IMR-90 (cell line): Measurements from ENCODE around the gene TPH1. TPM values are rescaled to one million over a fixed set of nuclear protein-coding genes. Genes with fewer than 3 reads are reported as not detected.

Source experiments
- ATAC-seq: fragments of 200-7000 bp; cut with Tn5 transposase; 2 replicates; pipeline ENCODE4 v1.9.1; 2020; ENCODE audit warnings: low read depth, mild to moderate bottlenecking, moderate library complexity
- BruUV-seq: library from RNA; stranded (reverse); fragments of 400-500 nt; replicated peaks from 2 replicates; lab custom pipeline; 2021; lab: Mats Ljungman, UMichigan
- CTCF ChIA-PET: fragments of 300-600 bp; formaldehyde crosslinking; extraction: SDS; loops from one replicate; lab custom pipeline; 2021; ENCODE audit warnings: antibody characterized with exemption; lab: Yijun Ruan, JAX
- POLR2A ChIA-PET: fragments of 300-600 bp; sonication (Branson Sonifier 250); formaldehyde crosslinking; loops from one replicate; lab custom pipeline; 2022; ENCODE audit warnings: antibody characterized with exemption; ENCODE audit not compliant: unreplicated experiment; lab: Charles Lee
- DNase-seq: peaks from one replicate; pipeline ENCODE4 v3.0.0; 2013
- H2AFZ ChIP-seq: replicated peaks from 2 replicates; pipeline ENCODE3; 2013; ENCODE audit warnings: low read length, mild to moderate bottlenecking; ENCODE audit not compliant: poor library complexity
- H2AK5ac ChIP-seq: 2 replicates; pipeline ENCODE4 v1.6.1; 2013; ENCODE audit warnings: low read depth, low read length, inconsistent platforms
- H2AK9ac ChIP-seq: replicated peaks from 2 replicates; pipeline ENCODE3; 2013; ENCODE audit warnings: mild to moderate bottlenecking, low read depth, low read length, moderate library complexity; ENCODE audit not compliant: poor library complexity
- H2BK120ac ChIP-seq: 2 replicates; pipeline ENCODE4 v1.6.1; 2013; ENCODE audit warnings: low read depth, low read length, inconsistent platforms
- H2BK15ac ChIP-seq: 3 replicates; pipeline ENCODE4 v1.6.1; 2013; ENCODE audit warnings: low read depth, low read length, inconsistent platforms
- H2BK20ac ChIP-seq: 2 replicates; pipeline ENCODE4 v1.6.1; 2013; ENCODE audit warnings: low read depth, mild to moderate bottlenecking, inconsistent platforms, low read length, moderate library complexity
- H2BK5ac ChIP-seq: 2 replicates; pipeline ENCODE4 v1.6.1; 2013; ENCODE audit warnings: mild to moderate bottlenecking, low read depth, low read length, inconsistent platforms; ENCODE audit not compliant: poor library complexity, severe bottlenecking
- H3K14ac ChIP-seq: replicated peaks from 2 replicates; pipeline ENCODE4 v1.6.1; 2013; ENCODE audit warnings: low read depth, low read length, inconsistent platforms
- H3K18ac ChIP-seq: 2 replicates; pipeline ENCODE4 v1.6.1; 2013; ENCODE audit warnings: low read depth, low read length, control low read depth
- H3K23ac ChIP-seq: 2 replicates; pipeline ENCODE4 v1.6.1; 2013; ENCODE audit warnings: low read depth, low read length, inconsistent platforms
- H3K27ac ChIP-seq: 2 replicates; pipeline ENCODE4 v1.5.1; 2013; ENCODE audit warnings: mild to moderate bottlenecking, control low read depth, low read length; ENCODE audit not compliant: insufficient read depth
- H3K27me3 ChIP-seq: 2 replicates; pipeline ENCODE4 v1.6.1; 2013; ENCODE audit warnings: low read length; ENCODE audit not compliant: control insufficient read depth, insufficient read depth
- H3K36me3 ChIP-seq: 2 replicates; pipeline ENCODE4 v1.6.1; 2013; ENCODE audit warnings: low read length, mixed read lengths; ENCODE audit not compliant: control insufficient read depth, insufficient read depth
- H3K4ac ChIP-seq: 2 replicates; pipeline ENCODE4 v1.6.1; 2013; ENCODE audit warnings: low read depth, low read length, inconsistent platforms
- H3K4me1 ChIP-seq: 2 replicates; pipeline ENCODE4 v1.6.1; 2013; ENCODE audit warnings: low read length, mixed read lengths; ENCODE audit not compliant: control insufficient read depth, insufficient read depth
- H3K4me2 ChIP-seq: 2 replicates; pipeline ENCODE4 v1.6.1; 2013; ENCODE audit warnings: low read depth, mild to moderate bottlenecking, control low read depth, low read length, moderate library complexity
- H3K4me3 ChIP-seq: 2 replicates; pipeline ENCODE4 v1.5.1; 2013; ENCODE audit warnings: low read depth, mild to moderate bottlenecking, control low read depth, low read length, moderate library complexity; ENCODE audit not compliant: insufficient read depth
- H3K56ac ChIP-seq: 2 replicates; pipeline ENCODE4 v1.6.1; 2013; ENCODE audit warnings: low read length, inconsistent platforms; ENCODE audit not compliant: insufficient read depth; ENCODE audit errors: extremely low read depth
- H3K79me1 ChIP-seq, 2 experiments: 2 replicates each; pipeline ENCODE4 v1.6.1; 2013; ENCODE audit warnings: low read length in 2 of 2, inconsistent platforms in 1 of 2, low read depth in 1 of 2
- H3K9ac ChIP-seq: 2 replicates; pipeline ENCODE4 v1.6.1; 2013; ENCODE audit warnings: low read depth, low read length, control low read depth
- H3K9me1 ChIP-seq: 2 replicates; pipeline ENCODE4 v1.6.1; 2013; ENCODE audit warnings: low read length, inconsistent platforms; ENCODE audit not compliant: insufficient read depth
- H3K9me3 ChIP-seq: 2 replicates; pipeline ENCODE4 v1.6.1; 2013; ENCODE audit warnings: low read length; ENCODE audit not compliant: control insufficient read depth, insufficient read depth
- H4K20me1 ChIP-seq: 2 replicates; pipeline ENCODE4 v1.6.1; 2013; ENCODE audit warnings: low read length, inconsistent platforms; ENCODE audit not compliant: insufficient read depth
- H4K5ac ChIP-seq: 2 replicates; pipeline ENCODE4 v1.6.1; 2013; ENCODE audit warnings: mild to moderate bottlenecking, low read depth, low read length, control low read depth
- H4K8ac ChIP-seq, 2 experiments: 2 replicates each; pipeline ENCODE4 v1.6.1; 2013; ENCODE audit warnings: low read depth in 2 of 2, low read length in 2 of 2, control low read depth in 1 of 2, inconsistent platforms in 1 of 2
- H4K91ac ChIP-seq: 2 replicates; pipeline ENCODE4 v1.6.1; 2013; ENCODE audit warnings: low read depth, low read length, inconsistent platforms; ENCODE audit not compliant: insufficient read depth
- CEBPB ChIP-seq: IDR thresholded peaks from 2 replicates; pipeline ENCODE4 v1.6.1; 2012; ENCODE audit warnings: low read depth, low read length, improper control_type of control experiment
- MAFK ChIP-seq: IDR thresholded peaks from 2 replicates; pipeline ENCODE4 v1.6.1; 2012; ENCODE audit warnings: low read depth, low read length, improper control_type of control experiment
- RAD21 ChIP-seq: IDR thresholded peaks from 2 replicates; pipeline ENCODE4 v1.6.1; 2012; ENCODE audit warnings: low read length, improper control_type of control experiment
- WGBS, 2 experiments: methylation state at CpG; one replicate each; pipeline versions ENCODE4 v1.1.5 to v1.1.7; 2013; ENCODE audit warnings: missing lambda C conversion rate in 2 of 2; ENCODE audit not compliant: insufficient read length in 1 of 2; ENCODE audit errors: extremely low coverage in 2 of 2; 5-methylcytosine and 5-hydroxymethylcytosine counted together
- dilution Hi-C: fragments of 300-500 bp; cut with HindIII; formaldehyde crosslinking; loops from one replicate; pipeline ENCODE4 v1.14.3; 2018; ENCODE audit warnings: low sequenced_read_pairs; ENCODE audit not compliant: unreplicated experiment
- in situ Hi-C: fragments of 300-500 bp; cut with MboI; formaldehyde crosslinking; loops from 3 replicates; pipeline ENCODE4 v1.14.3; 2019; ENCODE audit warnings: low sequenced_read_pairs, inconsistent platforms, mixed read lengths
- intact Hi-C: fragments of 100-400 bp; cut with micrococcal nuclease; formaldehyde crosslinking; loops from 2 replicates; pipeline ENCODE4 v1.10.0; 2022
- polyA plus RNA-seq, 3 experiments: library from polyadenylated mRNA; depleted of rRNA; stranded (reverse); fragments of >200 nt; gene quantifications; 2 replicates each; pipeline ENCODE4 v1.2.3, GENCODE V29; 2012; ENCODE audit warnings: low replicate concordance in 1 of 3
- total RNA-seq: library from RNA; depleted of rRNA; stranded (reverse); fragments of >200 nt; gene quantifications from 2 replicates; pipeline ENCODE4 v1.2.3, GENCODE V29; 2012

TPH1 gene
- total and polyA plus RNA-seq, 2 of the 4 experiments (the other 2 are of a cell fraction): under 0.01 to 0.07 TPM

- no peak overlapping the region for H2AK5ac ChIP-seq
- no peak overlapping the region for H3K18ac ChIP-seq
- no peak overlapping the region for H3K56ac ChIP-seq
- 83% methylated on average over 1 of the region's 3 CpGs; no CpG with 5 or more reads in 1 of the 2 experiments for WGBS, 2 experiments
- H4K5ac ChIP-seq: no peak overlapping the region
- no peak overlapping the region for H4K8ac ChIP-seq
- H2BK120ac ChIP-seq: no peak overlapping the region
- DNase-seq (no peak), ATAC-seq (no peak)
- no peak overlapping the region for H2AK9ac ChIP-seq
- no peak overlapping the region for H3K23ac ChIP-seq
- no peaks in the 10 kb centered on the region for H3K79me1 ChIP-seq
- POLR2A ChIA-PET: no interaction called here
- CTCF ChIA-PET: interaction anchor here (1.5 kb wide), 1 partner anchor 17 kb away, joined by 5 read pairs; the partner anchor contains the start of gene SAAL1
- no peak overlapping the region for H3K14ac ChIP-seq
- no peak overlapping the region for H2BK5ac ChIP-seq
- no peak overlapping the region for H2AFZ ChIP-seq
- in situ Hi-C loops (no loop called here), dilution Hi-C loops (no loop called here), intact Hi-C loops (no loop called here)
- BruUV-seq: no TSS peak
- no peak overlapping the region for H2BK15ac ChIP-seq
- no peak overlapping the region for H3K4me3 ChIP-seq
- H2BK20ac ChIP-seq: no peak overlapping the region
- no peak overlapping the region for H4K91ac ChIP-seq
- no peaks in the 10 kb centered on the region for H3K27me3 ChIP-seq
- H3K9me1 ChIP-seq: peaks cover 3% of the 10 kb centered on the region; the same call in 1 of the 2 replicates
- H3K4me1 ChIP-seq: 0 out of 2 replicates have a peak, but pooled peaks cover 2% of the 10 kb centered on the region
- H3K9ac ChIP-seq: no peak overlapping the region
- H3K36me3 ChIP-seq: peaks cover 26% of the 10 kb centered on the region
- TF ChIP-seq RAD21 (no peak), MAFK (no peak), CEBPB (0 out of 2 replicates have a peak, but pooled peaks have one; percentile 38)
- no peaks in the 10 kb centered on the region for H3K9me3 ChIP-seq
- H3K4me2 ChIP-seq: no peak overlapping the region
- no peak overlapping the region for H3K27ac ChIP-seq
- no peaks in the 10 kb centered on the region for H4K20me1 ChIP-seq
- H3K4ac ChIP-seq: no peak overlapping the region
Observed at GRCh38 chr11:18088966-18089365, 42.9 kb upstream of the TPH1 start.
